Chondrocyte (in vitro differentiated cells): ENCODE results near the gene MRC1. TPM values are rescaled to one million over a fixed set of nuclear protein-coding genes. Genes with fewer than 3 reads are reported as not detected.
A peak's percentile ranks its signal among the peaks of the same experiment; 100 is the strongest.

ENCODE experiments used
- DNase-seq: peaks from one replicate; pipeline ENCODE4 v3.0.0; 2021; ENCODE audit warnings: mixed read lengths, low spot score
- H3K27ac Mint-ChIP-seq: one replicate; pipeline ENCODE4 v1.8.0; 2021; ENCODE audit warnings: mild to moderate bottlenecking, moderate library complexity, mixed read lengths; ENCODE audit not compliant: unreplicated experiment
- H3K27me3 Mint-ChIP-seq: 2 replicates; pipeline ENCODE4 v1.8.0; 2021; ENCODE audit warnings: low read depth, mixed read lengths
- H3K36me3 Mint-ChIP-seq: 2 replicates; pipeline ENCODE4 v1.8.0; 2021; ENCODE audit warnings: low read depth, mixed read lengths
- H3K4me1 Mint-ChIP-seq: 2 replicates; pipeline ENCODE4 v1.8.0; 2021; ENCODE audit warnings: low read depth, mild to moderate bottlenecking, mixed read lengths
- H3K4me3 Mint-ChIP-seq: one replicate; pipeline ENCODE4 v1.8.0; 2021; ENCODE audit warnings: mild to moderate bottlenecking, moderate library complexity, mixed read lengths; ENCODE audit not compliant: unreplicated experiment
- H3K9me3 Mint-ChIP-seq: 2 replicates; pipeline ENCODE4 v1.8.0; 2021; ENCODE audit warnings: low read depth, mixed read lengths
- total RNA-seq: library from RNA; stranded (reverse); gene quantifications from 3 replicates; pipeline ENCODE4 v1.2.1, GENCODE V29; 2021
- TF ChIP-seq, protein P1 (sequence below): fragments of 200-600 bp; sonication (generic); IDR thresholded peaks from 2 replicates; pipeline ENCODE4 v1.5.0; 2021; ENCODE audit warnings: antibody characterized with exemption, mild to moderate bottlenecking, moderate library complexity

Gene MRC1
- total RNA-seq, 1 donor from 2014 or later: not detected

DNA sequence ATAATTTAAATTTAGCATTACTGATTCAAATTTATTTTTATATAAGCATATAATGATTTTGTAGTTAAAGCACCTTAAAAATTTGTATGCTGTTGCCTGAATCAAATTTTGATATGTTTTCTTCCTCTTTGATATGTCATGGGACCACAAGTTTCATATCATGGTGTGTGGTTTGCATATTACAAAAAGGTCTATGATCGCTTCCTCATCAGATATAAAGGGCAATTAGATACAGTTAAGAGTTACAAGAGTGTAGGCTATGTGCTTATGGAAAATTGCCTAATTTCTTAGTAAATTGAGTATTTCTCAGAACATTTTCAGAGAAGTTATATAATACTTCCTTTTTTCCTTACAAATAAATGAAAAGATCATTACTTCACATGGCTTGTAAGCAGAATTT is 22.2 kb downstream of the MRC1 start:
- H3K9me3 Mint-ChIP-seq: no peaks in the 10 kb centered on the region
- peaks cover 5% of the 10 kb centered on the region for H3K27me3 Mint-ChIP-seq
- TF ChIP-seq, protein P1, sequence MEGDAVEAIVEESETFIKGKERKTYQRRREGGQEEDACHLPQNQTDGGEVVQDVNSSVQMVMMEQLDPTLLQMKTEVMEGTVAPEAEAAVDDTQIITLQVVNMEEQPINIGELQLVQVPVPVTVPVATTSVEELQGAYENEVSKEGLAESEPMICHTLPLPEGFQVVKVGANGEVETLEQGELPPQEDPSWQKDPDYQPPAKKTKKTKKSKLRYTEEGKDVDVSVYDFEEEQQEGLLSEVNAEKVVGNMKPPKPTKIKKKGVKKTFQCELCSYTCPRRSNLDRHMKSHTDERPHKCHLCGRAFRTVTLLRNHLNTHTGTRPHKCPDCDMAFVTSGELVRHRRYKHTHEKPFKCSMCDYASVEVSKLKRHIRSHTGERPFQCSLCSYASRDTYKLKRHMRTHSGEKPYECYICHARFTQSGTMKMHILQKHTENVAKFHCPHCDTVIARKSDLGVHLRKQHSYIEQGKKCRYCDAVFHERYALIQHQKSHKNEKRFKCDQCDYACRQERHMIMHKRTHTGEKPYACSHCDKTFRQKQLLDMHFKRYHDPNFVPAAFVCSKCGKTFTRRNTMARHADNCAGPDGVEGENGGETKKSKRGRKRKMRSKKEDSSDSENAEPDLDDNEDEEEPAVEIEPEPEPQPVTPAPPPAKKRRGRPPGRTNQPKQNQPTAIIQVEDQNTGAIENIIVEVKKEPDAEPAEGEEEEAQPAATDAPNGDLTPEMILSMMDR: no peak
- peaks cover 1% of the 10 kb centered on the region for H3K36me3 Mint-ChIP-seq
- H3K27ac Mint-ChIP-seq: no peak overlapping the region
- no peak overlapping the region for H3K4me3 Mint-ChIP-seq
- no peak for DNase-seq
- H3K4me1 Mint-ChIP-seq: peaks cover 9% of the 10 kb centered on the region

DNA sequence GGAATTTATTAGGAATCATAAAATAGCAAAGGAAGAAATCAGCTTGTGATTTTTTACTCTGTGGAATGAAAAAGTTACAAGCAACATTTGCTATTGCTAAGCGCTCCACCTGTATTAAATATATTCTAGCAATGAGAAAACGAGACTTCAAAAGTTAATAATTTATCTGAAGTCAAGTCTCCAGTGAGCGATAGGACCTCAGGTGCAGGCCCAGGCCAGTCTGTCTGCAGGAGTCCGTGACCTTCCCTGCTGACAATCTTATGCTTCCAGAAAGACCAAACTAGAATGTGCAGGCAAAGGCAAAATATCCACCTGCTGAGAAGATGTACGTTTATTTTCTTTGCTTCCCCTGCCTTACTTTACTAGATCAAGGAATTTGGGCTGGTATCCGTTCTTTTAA is 22.7 kb downstream of the MRC1 start:
- TF ChIP-seq, protein P1: no peak

DNA sequence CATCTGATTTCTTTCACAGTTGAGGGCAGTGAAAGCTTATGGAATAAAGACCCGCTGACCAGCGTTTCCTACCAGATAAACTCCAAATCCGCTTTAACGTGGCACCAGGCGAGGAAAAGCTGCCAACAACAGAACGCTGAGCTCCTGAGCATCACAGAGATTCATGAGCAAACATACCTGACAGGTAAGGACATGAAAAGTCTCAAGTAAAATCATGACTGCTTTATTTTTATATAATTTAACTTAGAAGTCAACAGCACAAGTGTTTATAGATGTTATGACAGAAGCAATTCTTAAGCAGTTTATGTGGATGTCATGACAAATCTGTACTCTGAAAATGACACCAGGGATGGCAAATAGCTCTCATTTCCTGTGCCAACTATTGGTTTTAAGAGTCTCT is 24.5 kb downstream of the MRC1 start:
- Mint-ChIP-seq H3K27ac (no peak overlapping the region), H3K27me3 (peaks cover 5% of the 10 kb centered on the region), H3K4me1 (peaks cover 14% of the 10 kb centered on the region), H3K9me3 (no peaks in the 10 kb centered on the region), H3K4me3 (no peak overlapping the region), H3K36me3 (peaks cover 1% of the 10 kb centered on the region)
- DNase-seq: no peak
- TF ChIP-seq, protein P1: no peak

More for the DNA sequence above, 22.7 kb downstream of the MRC1 start:
- Mint-ChIP-seq H3K9me3 (no peaks in the 10 kb centered on the region), H3K4me1 (peaks cover 13% of the 10 kb centered on the region), H3K27me3 (peaks cover 5% of the 10 kb centered on the region), H3K27ac (no peak overlapping the region), H3K36me3 (peaks cover 1% of the 10 kb centered on the region), H3K4me3 (no peak overlapping the region)
- no peak for DNase-seq

DNA sequence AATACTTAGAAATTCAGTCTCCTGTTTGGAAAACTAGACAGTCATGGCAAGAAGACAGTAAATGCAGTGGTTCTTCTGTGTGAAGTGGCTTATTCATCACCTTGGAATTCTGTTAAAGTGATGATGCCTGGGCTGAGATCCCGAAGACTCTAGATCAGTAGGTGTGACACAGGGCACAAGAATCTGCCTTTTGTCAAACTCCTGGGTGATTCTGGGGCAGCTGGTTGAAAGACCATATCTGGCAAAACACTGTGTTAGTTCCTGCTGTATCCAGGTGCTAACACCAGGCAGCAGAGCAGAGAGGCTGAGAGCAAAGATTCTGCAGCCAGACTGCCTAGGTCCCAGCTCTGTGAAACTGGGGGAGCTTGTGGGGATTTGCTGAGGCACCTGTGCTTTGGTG is 26.5 kb downstream of the MRC1 start:
- Mint-ChIP-seq H3K4me3 (no peak overlapping the region), H3K27me3 (no peaks in the 10 kb centered on the region), H3K4me1 (peaks cover 14% of the 10 kb centered on the region), H3K36me3 (no peaks in the 10 kb centered on the region), H3K9me3 (no peaks in the 10 kb centered on the region), H3K27ac (no peak overlapping the region)
- DNase-seq: no peak
- TF ChIP-seq, protein P1: no peak

DNA sequence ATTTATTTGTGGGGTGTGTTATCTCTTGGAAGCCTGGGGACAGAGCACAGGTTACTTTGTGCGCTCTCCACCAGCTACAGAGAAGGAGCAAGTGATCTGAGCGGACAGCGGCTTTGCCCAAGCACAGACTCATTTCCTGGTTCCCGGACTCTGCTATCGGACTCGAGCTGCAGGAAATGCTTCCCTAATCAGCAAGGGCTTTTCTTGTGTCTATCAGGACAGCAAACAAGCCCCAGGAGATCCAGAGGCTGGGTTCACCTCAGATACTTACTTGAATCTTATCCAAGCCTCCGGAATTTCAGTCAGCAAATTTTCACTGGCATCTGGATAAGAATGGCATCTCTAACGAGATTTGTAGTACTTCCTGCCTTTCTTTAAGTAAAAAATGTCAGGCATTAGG is 27.8 kb downstream of the MRC1 start:
- peaks cover 14% of the 10 kb centered on the region for H3K4me1 Mint-ChIP-seq
- no peak overlapping the region for H3K27ac Mint-ChIP-seq
- TF ChIP-seq, protein P1: peak; percentile 29

More for the DNA sequence above, 27.8 kb downstream of the MRC1 start:
- no peaks in the 10 kb centered on the region for H3K9me3 Mint-ChIP-seq
- H3K4me3 Mint-ChIP-seq: peak overlapping the region; percentile 64
- H3K27me3 Mint-ChIP-seq: no peaks in the 10 kb centered on the region
- H3K36me3 Mint-ChIP-seq: no peaks in the 10 kb centered on the region
- DNase-seq: no peak
